DMS79 treated with DMSO at 0.1 percent for 48 hours (cell line): ENCODE data around the gene ZDHHC8.

Experiments
- DNase-seq: peaks from one replicate; lab custom pipeline; 2025; lab: John Stamatoyannopoulos, UW

ZDHHC8 gene

DNA sequence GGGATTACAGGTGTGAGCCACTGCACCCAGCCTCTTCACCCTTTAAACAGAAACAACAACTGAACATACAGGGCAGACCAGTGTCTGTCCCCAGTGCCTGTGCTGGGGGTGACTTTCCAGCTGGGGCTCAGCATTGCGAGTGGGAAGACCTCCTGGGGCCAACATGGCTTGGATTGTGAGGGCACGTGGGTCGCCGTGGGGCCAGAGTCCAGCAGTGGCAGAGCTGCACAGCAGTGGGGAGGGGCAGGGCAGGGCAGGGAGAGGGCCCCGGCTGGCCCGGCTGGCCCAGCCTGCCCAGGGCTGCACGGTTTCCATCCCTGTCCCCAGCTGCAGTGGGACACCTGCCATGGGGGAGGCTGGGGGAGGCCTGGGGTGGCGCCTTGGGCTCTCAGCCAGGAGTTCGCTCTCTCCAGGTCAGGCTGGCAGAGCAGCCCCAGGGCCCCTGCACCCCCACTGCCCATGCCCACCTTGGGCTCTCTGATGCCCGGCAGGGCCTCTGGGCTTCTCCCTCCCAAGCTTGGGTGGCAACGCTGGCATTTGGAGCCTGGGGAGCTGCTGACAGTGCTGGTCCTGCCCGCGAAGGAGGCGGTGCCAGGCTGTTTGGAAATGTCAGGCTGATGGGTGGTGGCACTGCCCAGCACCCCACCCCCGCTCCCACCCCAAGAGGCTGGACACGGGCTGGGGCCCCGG lies 49.7 kb downstream of the ZDHHC8 start:
- DNase-seq = no peak

DNA sequence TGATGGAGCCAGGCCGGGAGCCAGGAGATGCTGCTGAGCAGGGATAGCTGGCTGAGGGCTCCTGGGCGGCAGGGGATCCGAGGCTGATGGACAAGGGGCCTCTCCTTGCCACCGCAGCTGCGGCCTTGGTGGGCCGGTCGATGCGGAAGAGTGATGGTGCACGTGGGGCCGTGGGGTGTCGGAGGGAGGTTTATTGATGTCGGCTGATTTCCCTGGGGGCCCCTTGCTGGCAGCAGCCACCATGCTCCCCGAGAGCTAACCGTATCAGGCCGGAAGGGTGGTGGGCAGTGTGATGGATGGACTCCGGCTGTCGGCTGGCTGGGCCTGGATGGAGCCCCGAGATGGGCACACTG lies 50.3 kb downstream of the ZDHHC8 start:
- DNase-seq = no peak

DNA sequence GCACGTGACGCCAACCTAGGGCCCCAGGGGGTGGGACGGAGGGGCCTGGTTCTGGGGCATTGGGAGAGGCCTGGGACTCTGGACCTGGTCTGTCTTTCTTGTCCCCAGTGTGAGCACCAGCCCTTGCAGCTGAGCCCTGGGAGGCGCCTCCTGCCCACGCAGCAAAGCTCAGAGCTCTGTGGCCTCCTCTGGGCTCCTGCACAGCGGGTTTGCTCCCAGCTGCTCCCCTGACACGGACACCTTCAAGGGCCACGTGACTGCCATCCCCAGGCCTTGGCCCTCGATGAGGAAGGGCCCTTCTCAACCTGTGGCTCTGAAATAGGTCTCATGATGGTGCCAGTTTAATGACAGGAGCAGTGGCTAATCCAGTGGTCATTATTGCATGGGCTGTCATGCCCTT lies 50.8 kb downstream of the ZDHHC8 start:
- DNase-seq = no peak

DNA sequence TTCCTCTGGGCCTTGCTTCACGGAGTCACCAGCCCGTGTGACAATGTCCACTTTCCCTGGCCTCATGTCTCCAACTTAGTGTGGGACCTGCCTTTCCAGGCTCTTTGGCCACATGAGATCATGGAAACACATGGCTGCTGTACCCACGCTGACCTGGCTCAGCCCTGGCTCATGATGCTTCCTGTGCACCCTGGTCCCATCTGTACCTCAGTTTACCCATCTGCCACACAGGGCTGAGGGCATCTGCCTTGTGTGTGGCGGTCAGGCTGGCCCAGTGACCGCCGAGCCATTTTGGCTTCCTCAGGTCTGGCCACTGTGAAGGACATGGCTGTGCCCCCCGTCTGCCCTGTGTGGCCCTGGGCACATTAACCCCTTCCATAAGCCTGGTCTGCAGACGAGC lies 51.5 kb downstream of the ZDHHC8 start:
- no peak for DNase-seq

DNA sequence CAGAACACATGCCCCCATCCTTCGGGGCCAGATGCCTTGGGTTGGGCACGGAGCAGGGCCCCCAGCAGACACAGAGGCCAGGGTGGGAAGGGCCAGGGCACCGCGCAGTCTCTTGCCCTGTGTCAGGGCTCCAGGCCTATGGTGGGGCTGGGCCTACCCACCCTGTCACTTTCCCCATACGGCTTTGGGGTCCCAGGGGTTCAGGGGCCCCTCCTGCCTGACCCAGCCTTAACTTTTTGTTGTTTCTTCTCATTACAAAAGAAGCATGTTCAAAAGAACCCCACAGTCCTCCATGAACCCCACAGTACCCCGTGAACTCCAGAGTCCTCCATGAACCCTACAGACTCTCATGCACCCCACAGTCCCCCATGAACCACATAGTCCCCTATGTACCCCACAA lies 52.2 kb downstream of the ZDHHC8 start:
- DNase-seq = no peak

DNA sequence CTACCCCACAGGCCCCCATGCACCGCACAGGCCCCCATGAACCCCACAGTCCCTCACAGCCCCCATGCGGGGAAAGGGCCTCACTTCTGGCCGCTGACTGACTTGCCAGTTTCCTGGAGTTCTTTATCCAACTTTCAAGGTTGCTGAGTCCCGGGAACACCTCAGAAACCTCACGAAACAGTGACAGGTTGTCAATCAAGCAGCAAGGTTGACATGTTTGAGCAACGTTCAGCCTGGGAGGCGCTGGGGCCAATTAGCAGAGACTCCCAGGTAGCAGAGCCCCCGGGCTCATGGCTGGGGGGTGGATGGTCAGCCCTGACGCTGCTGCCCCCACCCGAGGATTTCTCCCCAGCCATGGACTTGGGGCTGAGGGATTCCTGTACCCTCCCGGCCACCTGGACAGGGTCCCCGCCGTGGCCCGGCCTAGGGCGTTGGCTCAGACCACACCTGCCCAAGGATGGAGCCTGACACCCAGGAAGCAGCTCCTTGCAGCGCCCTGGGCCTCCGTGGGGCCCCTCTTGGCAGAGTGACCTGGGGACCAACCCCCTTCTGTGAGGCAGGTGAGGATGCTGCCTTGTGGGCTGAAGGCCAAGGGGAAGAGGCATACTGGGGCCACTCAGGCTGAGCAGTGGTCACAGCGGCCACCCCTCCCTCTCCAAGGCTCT lies 53.0 kb downstream of the ZDHHC8 start:
- no peak for DNase-seq

DNA sequence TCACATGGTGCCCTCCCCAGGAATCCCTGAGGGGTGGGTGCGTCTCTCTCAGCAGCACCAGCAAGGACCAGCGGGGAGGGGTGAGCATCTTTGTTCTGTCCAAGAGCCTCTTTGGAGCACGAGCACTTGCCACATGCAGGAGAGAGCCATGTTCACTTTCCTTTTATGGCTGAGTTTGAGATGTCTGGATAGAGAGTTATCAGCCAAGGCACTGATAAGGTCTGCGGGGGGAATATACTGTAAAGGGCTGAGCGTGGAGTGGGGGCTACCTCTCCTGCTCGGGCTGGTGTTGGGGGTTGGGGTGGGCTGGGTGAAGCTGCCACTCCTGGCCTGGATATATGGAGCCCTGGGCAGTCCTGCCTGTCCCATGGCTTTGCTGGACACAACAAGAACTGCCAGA lies 54.1 kb downstream of the ZDHHC8 start:
- DNase-seq = no peak

DNA sequence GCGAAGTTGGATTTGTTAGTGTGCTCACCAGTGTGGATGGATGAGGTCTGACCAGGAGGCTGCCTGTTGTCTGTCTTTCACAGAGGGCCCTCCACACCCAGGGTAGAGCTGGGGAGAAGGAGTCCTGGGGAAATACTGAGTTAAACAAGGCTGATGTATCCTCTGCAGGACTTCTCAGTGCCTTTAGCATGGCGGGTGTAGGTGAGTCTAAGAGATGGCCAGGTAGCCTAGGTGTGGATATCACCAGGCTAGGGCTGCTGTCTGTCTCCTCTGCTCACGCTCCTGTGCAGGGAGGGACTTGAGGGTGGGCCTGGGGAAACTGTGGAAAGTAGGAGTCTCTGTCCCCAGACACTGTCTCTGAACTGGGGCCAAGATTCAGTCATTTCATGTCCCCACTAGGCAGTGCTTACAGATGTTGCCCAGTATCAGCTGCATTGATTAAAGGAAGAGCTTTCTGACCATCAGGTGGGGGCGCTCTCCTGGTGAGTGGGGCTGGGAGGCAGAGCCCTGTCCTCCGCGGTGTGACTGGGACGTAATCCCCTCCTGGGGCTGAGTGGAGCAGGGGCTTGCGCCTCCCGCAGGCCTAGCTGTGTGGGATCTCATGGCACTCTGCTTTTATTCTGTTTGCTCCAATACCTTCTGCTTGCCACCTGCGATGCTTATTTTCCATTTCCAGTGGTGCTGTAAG lies 54.7 kb downstream of the ZDHHC8 start:
- DNase-seq = no peak

DNA sequence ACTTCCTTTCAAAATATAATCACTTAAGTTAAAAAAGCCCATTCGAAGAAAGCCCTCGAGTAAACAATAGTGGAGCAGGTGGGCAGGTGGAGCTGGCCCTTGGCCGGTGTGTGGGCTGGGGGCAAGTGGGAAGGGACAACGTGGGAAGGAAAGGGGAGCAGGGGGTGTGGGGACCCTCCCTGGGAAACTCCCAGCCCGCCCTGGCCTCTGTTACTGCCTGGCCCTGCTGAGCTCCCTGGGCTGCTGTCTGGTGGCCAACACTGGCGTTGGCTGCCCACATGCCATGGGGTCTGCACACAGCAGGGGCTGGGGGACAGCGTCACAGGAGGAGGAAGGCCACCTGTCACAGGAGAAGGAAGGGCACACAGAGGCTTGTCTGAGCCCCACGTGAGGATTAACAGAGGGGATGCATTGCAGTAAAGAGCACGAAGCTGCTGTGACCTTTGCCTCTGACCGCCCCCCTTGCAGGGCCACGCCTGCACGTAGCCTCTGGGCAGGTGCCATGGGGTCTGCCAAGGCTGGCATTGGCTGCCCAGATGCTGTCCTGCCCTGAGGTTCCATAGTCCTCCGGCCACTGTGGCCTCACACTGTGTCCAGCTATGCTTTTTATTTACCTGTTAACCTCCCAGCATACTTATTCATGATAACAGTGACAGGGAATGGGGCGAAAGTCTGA lies 55.4 kb downstream of the ZDHHC8 start:
- DNase-seq = no peak

DNA sequence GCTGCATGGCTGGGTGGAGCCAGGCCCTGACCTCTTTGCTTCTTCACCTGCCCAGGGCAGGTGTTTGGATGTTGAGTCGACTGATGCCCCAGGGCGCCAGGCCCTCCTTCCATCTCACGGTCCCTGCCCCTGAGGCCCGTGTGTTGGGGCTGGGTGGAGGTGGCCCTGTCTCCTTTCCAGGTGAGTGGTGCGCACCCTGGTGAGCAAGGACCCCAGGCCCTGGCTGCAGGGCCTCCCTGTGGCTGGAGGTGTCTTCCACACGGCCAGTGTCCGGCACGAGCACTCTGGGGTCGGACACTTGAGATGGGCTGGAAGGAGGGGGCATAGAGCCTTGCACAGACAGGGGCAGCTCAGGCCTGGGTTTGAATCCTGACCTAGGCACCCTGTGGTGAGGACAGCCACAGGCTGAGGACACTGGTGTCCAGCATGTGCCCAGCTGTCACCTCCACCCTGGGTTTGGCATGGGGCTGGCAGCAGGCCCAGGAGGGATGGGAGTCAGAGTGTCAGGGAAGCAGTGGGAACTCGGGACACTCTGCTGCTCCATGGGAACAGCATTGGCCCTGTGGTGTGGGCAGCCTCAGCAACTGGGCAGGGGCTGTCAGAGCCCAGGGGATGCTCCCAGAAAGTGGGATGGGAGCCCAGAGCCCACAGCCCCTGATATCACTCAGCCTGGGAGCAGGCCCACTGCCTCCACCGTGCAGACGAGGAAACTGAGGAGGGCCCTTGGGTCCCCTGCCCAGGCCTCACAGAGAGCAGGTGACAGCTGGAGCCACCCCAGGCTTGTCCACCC lies 56.4 kb downstream of the ZDHHC8 start:
- DNase-seq = no peak

DNA sequence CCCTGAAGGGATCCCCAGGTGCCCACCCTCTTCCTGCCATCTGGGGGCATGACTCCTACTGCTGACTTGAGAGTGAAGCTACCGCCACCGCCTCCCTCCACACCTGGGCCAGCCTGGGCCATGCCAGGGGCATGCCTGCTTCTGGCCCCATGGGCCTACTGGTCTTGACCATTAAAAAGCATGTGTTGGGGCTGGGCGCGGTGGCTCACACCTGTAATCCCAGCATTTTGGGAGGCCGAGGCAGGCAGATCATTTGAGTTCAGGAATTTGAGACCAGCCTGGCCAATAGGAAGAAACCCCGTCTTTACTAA lies 56.9 kb downstream of the ZDHHC8 start:
- no peak for DNase-seq

DNA sequence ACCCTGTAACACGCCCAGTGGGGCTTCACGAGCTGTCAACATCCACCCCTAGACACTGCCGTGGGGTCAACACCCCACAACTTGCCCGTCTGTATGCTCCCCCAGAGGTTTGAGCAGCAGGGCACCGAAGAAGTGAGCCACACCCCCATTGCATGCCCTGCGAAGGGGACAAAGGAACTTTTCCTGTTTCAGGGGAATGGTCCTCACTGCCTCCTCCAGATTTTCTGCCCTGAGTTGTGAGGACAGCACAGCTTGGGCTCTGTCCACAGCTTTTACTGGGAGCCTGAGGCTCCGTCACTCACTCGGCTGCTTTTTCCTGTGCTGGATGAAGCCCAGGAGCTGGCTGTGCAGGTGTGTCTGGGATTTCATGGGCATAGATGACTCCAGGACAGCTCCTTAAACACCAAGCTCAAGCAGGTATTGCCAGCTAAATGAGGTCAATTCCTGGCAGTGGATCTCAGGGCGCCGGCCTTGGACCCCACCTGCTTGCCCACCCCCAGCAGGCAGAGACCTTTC lies 59.5 kb downstream of the ZDHHC8 start:
- DNase-seq = no peak

DNA sequence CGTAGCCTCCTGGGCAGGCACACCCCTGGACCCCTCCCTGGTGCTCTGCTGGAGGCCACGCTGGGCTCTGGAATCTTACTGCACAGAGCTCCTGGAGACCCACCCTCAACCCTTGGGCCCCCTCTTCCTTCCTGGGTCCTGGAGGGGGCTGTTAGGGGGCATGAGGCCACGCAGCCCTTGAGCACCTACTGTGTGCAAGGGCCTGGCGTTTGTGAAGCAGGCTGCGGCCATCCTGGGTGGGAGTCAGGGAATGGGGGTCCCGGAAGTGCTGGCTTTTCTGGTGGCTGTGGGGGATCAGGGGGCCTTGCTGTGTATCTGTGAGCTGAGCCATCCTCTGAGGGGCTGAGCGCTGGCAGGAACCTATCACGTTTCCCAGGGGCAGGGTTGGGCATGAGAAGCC lies 60.2 kb downstream of the ZDHHC8 start:
- no peak for DNase-seq

DNA sequence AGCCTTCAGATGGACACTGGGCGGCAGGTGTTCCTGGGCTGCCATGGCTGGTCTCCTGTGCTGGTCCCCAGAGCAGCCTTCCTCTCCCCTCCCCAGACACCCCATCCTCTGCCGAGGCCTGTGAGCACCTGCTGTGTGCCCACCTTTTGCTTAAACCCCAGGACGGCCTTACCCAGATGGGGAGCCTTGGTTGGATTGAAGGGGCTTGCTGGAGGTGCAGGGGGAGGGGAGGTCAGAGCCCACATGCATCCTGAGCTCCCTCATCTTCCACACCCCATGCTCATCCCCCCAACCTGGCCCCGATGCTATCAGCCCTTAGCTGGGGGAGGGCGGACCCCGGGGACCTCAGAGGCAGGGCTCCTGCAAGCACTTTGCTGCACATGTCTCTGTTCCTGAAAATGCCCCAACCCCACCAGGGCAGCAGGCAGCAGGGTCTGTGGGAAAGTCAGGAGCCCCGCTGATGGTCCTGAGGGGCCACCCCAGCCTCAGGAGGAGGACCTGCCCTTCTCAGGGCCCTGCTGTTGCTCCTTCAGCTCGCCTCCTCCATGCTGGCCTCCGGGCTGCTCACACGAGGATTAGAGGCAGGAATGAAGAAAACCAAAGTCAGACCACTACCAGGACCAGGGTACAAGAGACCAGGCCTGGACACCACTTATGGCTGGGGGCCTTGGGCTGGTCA lies 60.8 kb downstream of the ZDHHC8 start:
- no peak for DNase-seq

DNA sequence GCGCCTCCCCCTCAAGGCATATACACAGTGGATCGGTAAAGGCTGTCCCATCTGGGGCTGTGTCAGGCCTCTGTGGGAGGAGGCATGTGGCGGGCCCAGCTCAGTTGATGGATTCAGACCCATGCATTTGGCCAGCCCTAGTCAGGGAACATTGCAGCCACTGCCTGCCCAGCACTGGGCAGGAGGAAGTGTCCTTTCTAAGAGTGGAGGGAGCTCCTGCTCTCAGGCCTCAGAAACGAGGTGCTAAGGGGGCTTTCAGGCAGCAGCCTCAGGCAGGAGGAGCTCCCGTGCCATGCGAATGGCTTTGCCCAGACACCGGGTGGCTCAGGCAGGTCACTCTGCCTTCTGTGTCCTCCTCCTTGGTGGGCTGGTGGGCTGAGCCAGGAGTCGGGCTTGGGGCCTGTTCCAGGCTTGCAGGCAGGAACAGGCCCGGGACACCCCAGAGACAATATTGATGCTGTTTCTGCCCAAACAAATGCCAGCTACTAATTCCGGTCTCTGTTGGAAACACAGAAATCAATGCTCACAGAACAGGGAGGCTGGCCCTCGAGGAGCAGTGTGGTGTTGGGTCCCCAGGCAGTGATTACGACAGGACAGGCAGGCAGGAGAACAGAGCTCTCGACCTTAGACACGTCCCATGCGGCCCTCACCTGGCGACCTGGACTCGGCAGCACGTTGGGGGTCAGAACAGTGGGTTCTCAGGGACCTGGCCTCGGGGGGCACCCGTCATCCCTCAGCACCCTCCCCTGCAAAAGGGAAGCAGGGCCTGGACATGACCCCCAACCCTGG lies 61.6 kb downstream of the ZDHHC8 start:
- no peak for DNase-seq

DNA sequence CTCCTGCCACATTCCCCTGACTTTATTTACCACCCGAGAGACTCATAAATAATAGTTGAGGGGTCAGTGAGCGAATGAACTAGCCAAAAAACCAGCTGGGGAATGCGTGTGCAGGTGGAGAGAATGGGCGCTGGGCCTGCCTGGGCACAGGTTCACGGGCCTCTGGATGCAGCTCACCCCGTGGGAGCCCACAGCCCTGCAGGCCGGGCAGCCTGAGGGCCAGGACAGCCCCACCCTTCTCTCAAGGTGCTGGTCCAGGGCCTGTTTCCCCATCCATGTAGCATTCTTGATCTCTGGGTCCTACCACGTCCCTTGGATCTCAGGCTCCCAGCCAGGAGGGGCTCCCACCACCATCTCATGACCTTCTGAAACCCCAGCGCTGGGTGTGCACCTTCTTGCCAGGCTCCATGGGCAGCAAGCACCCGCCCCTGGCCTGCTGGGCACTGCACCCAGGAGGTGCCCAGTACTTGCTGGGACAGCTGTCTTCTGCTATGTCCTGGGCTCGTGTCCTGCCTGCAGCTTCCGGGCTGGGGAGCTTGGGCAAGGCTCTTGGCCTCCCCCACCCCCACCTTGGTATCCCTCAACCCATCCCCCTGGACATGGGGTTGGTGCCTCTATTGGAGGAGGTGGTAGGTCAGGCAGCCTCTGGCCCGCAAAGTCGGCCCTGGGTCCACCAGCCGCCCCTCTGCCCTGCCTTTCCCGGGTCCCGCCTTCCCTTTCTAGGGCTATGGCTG lies 62.3 kb downstream of the ZDHHC8 start:
- no peak for DNase-seq

DNA sequence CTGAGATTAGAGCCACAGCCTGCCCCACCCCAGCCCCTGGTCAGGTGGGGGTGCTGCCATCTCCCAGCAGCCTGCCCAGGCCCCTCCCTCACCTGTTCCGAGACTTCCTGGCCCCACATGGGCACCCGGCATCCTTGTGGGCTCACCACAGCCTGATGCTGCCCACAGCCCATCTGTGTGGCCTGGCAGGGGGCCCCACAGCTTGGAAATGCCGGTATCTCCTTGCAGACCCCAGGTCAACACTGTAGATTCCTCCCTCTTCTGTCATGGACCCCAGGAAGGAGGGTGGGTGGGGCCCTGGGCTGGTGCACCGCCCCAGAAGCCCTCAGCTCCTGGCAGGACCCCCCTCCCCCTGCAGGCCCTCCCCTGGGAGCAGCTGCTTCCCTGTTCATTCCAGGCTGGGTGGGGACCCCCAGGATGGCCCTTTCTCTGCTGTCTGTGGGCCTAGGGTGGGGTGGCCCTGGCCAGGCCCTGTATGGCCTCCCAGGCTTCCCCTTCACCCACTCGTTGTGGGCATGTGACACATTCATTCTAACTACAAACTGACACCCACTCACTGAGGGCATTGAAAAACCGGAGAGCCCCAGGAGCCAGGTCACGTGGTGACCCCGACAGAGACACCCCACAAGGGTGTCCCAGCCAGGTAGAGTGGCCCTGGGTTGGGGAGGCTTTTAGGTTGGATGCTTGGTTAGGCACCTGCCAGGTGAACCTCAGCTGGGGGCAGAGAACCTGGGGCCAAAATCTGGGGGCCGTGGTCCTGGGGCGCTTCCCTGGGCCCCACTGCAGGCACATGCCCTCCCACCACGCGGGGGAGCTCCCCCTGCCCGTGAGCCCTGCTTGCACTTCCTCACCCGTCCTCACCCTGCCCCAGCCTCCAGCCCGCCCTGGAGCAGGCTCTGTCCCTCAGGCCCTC lies 63.3 kb downstream of the ZDHHC8 start:
- DNase-seq = no peak

DNA sequence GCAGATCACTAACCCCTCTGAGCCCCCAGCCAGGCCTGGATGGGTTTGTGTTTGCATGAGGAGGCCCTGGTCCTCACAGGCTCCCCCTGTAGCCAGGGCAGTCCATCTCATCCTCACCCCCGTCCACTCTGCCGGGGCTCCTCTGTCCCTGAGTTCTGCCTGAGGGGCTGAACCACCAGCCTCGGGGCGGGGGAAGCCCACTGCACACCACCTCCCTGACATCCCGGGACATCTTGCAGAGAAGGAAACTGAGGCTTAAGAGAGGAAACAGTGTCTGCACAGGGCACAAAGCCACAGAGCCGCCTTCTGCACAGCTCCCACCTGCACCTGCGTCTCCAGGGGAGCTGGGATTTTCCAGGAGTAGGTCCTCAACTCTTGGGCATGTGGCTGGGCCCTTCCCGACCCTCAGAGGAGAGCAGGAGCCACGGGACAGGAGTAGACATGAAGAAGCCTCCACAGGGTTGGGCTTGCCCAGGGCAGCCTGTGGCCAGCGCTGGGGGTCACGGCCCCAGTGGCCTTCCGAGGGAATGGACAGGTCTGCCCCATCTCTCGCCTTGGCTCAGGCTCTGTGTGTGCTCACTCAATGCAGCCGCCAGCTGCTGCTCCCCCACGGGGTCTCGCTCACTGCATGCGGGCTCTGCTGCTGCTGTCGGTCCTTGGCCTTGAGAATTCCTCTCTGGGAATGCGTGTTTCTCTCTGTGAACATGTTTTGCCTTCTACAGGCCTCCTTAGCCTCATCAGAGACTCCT lies 64.7 kb downstream of the ZDHHC8 start:
- DNase-seq = no peak
